Measurements from ENCODE around the gene RAD1.

- no peak for TF ChIP-seq CTCF (IDR thresholded peaks at IDR 0.05)
- no peak for TF ChIP-seq EZH2 (IDR thresholded peaks at IDR 0.05; ENCODE audit: borderline replicate concordance, insufficient read depth, low read depth, low read length, poor library complexity, severe bottlenecking)
Measured at GRCh38 chr5:34868791-34869190, 46.5 kb downstream of the RAD1 start.
